HG02798 (cell line): ENCODE data around the gene AQP6.
A peak's percentile ranks its signal among the peaks of the same experiment; 100 is the strongest.

Source experiments
- ATAC-seq: cut with Tn5 transposase; IDR thresholded peaks from one replicate; pipeline ENCODE4 v1.9.1; 2021; ENCODE audit warnings: mild to moderate bottlenecking; ENCODE audit not compliant: unreplicated experiment, poor library complexity

Gene AQP6

DNA sequence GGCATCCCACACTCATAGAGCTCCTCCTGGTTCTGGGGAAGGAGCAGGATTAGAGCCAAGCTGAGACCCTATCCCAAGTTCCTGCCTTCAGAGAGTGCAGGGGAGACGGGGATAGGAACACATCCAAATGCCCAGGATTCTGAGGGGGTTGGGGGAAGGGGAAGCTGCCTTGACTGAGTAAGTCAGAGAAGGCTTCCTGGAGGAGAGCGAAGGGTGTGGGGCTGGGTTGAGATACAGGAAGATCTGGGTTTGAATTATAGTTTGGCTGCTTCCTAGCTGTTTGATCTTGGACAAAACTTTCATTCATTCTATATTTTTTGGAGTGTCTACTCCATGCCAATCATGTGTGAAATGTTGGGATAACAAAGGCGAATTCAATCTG, 30.2 kb upstream of the AQP6 start:
- ATAC-seq: no peak

DNA sequence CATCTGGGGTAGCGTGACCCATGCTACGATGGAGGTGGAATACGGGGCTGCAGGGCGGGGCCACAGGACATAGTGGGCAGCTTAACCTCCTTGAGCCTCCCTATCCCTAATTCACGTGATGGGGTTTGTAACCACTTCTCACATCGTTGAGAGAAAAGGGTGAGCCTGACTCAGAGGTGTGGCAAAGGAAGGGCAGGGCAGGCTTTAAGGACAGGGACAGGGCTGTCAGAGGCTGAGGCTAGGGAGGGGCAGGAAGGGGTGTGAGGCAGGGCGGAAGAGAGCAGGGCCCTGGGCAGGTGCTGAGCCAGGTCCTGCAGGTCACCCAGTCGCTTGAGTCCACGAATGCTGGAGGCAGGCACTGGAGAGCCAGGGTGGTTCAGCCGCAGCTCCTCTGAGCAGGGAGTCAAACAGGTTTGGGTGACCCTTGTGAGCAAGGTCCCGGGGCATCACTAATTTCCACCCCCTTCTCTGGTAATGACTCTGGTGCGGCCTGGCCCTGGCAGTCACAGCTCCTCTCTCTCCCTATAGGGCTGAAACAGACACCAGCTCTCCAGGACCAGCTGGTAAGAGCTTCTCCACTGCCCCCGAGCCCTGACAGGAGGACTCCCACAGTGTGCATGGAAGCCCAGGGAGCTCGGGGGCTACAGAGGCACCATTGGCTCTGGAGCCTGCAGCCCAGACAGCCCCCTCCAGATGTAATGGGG, 29.7 kb upstream of the AQP6 start:
- ATAC-seq: no peak

DNA sequence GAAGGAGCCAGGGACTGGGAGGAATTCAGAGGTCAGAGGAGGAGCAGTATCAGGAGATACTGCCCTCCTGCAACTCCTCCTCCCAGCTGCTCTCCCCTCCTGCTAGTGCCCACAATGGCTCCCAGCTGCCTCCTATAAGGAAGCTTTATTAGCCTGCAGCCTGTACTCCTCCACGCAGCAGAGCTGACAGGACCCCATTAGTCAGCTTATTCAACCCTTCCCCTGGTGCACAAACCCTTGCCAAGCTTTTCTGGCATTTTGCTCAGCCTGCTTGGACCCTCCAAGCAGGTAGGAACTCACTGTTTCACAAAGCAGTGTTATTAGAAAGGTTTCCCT, 29.2 kb upstream of the AQP6 start:
- ATAC-seq: no peak

DNA sequence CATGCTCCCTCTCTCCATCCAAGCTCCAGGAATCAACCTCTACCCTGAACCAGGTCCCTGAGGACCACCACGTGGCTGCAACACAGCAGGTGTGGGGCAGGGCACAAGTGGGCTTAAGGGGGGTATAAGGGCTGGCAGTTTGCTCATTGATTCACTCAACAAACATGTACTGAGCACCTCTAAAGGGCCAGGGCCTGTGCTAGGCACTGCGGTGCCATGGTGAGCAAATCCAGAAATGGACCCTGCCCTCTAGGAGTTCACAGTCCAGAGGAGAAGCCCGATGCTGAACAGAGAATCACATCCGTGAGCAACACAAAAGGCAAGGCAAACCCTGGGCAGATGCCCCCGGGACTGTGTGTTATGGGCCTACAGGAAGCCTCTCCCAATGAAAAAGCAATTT, 28.7 kb upstream of the AQP6 start:
- ATAC-seq: no peak

DNA sequence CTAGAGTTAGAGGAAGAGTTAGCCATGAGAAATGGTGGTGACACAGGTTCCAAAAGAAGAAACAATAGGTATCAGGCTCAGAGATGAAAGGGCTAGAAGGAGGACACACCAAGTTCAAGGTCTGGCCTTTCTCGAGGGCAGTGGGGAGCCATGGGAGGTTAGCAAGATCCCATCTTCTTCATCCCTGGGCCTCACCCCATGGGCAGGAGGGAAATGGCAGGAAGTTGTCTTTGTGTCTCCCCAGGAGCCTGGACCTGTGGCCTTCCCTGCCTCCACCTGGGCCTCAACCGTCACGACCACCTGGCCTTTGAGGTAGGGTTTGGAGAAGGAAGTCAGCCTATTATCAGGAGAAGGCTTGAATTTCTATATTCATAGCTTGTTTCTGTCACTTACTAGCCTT, 28.0 kb upstream of the AQP6 start:
- no peak for ATAC-seq

DNA sequence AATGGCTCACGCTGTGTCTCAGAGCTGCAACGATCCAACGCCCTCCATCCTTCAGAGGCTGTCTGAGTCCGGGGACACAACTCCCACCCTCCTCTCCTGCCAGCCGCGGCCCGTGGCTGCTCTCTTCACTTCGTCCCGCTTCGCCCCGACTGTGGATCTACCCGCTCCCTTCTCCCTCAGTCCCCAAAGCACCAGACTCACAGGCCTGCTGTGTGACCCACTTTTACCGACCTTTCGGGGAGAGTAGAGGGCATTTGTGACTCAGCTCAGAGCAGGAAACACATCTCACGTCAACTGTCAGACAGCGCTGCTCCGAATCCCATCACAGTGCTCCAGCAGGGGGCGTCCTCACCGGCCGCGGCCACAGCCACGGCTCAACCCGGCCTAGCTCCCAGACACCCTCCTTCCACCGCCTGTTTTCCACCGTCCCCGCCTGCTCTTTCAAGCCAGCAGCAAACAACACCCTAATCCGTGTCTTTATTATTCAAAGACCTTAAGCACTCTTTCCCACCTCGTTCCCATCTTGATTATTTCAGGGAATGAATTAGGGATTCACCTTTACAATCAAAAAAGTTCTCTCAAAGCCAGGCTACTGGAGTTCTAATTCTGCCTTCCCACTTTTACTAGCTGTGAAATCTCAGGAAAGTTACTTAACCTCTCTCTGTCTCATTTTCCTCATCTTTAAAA, 27.2 kb upstream of the AQP6 start:
- peak; percentile 78 for ATAC-seq

DNA sequence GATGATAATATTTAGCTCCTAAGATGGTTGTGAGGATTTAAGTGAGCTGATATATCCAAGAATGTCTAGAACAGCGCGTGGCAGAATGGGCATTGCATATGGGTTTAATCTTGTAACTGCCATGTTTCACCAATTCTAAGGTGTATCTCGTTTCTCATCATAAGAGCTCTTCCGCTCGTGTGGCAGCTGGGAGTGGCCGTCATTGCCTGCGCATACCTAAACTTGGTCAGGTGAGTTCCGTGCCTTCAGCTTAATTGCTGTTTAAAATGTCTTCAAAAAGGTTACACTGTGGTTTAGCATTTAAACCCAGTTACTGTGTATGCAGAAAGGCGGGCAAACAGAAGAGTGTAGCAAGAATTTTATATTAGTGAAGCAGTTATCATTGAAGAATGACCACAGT, 26.7 kb upstream of the AQP6 start:
- ATAC-seq: no peak

DNA sequence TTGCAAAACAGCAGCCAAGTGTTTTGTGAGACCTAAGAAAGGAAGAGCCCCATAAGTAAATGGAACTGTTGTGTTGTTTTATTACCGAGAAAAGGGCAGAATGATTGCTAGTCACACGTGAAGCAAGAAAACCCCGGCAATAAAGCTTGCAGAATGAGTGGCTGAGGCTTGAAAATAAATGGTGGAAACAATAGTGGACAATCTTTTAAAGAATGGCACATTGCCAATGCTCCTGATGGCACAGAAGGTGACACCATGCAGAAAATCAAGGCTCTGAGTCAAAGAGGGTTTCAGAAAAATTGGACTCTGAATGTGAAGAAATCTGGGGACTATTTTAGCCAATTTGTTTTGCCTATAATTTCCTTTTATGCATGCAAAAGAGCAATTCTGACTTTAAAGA, 26.2 kb upstream of the AQP6 start:
- ATAC-seq: no peak

DNA sequence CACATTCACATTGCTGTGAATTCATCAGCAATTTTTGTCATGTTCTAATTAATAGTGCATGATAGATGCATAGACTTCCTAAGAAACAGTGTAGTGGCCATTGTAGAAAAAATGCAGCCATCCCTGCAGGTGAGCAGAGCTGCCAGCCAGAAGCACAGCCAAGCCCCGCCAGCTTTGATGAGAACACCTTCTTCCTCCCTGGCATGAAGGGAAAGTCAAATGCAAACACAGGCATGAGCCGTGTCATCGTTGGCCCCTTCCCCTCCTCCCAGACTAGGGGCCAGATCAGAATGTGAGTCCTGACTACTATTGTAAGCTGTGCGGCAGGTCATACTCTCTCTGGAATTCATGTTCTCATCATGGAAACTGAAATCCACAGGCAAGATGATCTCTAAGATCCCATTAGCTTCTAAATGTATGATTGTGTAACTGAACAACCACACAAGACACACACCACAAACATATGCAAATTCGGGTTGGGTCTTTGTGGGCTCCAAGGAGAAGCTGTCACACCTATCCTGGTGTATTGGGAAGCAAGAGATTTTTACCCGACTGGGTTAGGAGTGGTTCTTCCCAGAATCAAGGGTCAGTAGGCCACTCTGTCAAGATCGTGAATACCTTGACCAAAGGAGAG, 25.0 kb upstream of the AQP6 start:
- ATAC-seq: no peak

DNA sequence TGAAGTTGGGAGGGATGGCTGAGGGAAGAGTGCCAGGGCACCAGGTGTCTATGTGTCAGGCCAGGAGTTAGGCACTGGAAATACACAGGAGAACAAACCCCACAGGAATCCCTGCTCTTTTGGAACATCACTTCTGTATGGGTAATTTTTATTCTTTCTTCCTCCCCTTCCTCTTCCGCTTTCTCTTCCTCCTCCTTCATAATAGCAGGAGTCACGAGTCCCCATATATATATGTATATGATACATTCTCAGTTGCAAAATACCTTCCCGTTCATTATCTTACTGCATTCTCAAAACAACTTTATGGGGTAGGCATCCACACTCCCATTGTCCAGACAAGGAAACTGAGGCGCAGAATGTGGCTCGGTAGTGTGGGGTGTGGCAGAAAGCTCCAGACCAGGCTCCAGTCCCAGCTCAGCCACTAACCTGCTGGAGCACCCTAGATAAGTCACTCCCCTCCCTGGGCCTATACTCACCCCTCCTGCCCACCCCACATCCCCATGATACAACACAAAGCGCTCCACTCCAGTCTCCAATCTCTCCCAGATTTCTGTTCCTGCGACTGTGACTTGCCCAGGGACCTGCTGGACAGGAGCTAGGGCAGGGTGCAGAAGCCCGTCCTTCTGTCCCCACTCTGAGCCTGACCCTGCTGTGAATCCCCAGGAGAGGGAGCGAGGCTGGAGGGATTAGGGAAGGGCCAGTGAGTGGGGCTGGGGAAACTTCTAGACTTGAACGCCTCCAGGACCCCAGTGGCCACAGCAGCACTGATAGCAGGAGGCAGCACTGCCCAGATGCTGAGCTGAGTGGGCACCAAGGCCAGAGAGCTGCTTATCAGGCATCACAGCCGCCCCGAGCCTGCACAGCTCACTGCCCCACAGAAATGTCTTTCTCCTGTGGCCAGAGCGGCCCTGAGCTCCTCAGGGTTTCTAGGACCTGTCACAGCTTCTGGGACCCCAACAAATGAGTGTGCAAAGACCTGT, 23.6 kb upstream of the AQP6 start:
- no peak for ATAC-seq

DNA sequence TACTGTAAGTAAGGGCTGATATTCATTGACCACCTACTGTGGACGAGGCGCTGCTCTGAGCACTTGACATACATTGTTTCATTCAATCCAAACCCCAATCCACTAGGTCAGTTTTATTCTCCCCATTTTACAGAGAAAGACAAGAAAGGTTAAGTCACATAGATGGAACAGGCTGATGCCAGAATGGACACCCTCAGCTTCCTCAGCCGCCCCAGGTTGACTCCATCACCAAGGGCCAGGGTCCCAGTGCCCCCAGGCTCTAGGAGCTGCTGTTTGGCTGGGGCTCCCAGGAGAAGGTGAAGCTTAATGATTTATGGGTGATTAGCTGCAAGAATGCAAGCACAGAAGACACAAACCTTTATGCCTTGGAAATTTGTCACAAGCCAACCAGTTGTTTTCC, 22.9 kb upstream of the AQP6 start:
- ATAC-seq: no peak

DNA sequence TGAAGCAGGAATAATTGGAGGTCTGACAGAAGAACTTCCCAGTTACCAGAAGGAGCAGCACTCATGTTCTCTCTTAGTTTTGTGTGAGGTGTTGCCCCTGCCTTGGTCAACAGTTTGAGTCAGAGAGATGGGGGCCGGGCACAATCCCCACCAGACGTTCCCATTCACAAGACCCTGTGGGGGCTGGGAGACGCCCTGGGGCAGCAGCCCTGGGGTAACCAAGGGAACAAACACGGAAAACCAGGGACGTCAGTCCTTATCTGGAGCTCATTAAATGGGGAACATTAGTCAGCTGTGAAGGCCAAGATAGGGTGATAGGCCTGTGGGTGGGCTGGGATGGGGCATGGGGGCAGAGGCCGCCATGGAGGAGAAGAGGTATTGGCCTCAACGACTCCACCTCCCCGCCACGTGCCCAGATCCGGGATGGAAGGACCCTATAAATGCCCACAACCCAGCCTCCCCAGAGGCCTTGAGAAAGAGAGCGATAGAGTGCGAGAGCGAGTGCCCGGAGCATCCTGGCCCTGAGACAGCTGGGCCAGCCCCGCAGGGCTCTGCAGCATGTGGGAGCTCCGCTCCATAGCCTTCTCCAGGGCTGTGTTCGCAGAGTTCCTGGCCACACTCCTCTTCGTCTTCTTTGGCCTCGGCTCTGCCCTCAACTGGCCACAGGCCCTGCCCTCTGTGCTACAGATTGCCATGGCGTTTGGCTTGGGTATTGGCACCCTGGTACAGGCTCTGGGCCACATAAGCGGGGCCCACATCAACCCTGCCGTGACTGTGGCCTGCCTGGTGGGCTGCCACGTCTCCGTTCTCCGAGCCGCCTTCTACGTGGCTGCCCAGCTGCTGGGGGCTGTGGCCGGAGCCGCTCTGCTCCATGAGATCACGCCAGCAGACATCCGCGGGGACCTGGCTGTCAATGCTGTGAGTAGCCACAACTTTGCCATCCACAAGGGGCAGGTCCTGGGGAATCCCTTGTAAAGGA, 22.2 kb upstream of the AQP6 start, which contains the start of gene AQP2:
Gene AQP2 (plus strand): TSS at position 465 of the 979 bp plus-strand sequence. CDS start 94 bp downstream, at position 559.
- no peak for ATAC-seq

DNA sequence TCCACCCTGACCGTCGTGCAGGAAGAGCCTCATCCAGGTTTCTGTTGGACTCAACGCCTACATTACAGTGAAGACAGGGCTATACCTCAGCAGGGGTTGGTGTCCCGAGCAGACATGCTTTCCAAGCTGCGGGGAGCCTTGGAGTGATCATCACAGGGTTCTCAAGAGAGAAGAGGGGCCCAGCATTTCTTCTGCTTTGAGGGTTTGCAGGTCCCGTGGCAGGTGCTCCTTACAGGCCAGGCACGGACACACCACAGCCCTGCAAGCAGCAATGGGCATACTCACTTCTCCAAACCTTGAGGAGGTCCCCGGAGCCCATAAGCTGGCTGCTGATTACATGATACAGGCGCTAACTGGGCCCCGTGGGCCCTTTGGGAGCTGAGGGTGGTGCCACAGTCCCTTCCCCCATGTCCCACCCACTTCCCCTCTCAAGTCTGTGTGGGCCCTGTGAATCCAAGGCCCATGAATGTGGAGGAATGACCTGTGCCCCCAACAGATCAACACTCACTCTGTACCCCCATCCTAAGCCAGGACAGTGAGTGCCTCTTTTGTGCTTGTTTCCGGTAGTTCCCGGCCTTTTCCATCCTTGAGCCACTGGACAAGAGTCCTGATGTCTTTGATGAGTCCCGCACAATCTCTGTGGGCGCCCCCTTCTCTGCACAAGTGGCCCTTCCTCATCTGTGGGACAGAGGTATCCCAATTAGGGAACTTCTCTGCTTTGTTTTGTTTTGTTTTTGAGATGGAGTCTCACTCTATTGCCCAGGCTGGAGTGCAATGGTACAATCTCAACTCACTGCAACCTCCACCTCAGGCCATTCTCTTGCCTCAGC, 21.1 kb upstream of the AQP6 start:
- ATAC-seq: no peak

DNA sequence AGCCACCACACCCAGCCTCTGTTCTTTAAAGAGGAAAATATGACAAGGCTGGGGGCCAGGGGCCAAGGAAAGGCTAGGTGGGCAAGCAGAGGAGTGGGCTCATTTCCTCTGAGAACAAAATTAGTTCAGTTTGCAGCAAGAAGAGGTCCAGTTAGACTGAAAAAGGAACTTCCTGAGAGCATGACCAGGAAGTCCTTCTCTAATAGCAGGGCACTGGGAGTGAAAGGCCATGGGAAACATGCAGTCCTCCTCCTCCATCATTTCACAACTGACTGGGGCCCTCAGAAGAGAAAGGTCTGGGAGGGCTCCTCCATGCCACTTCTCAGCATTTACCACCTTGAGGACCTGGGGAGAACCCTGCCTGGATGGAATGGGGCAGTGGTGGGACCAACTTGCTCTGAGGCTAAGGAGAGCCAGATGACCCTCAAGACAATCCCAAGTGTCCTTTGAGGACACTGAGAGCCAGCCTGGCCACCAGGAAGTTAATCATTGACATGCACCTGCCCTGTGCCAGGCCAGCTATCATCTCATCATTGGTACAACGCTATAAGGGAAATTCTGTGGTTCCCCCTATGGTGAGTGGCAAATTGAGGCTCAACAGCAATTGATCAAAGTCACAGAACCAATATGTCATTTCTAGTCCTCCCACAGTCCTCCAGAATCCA, 20.2 kb upstream of the AQP6 start:
- ATAC-seq: no peak

DNA sequence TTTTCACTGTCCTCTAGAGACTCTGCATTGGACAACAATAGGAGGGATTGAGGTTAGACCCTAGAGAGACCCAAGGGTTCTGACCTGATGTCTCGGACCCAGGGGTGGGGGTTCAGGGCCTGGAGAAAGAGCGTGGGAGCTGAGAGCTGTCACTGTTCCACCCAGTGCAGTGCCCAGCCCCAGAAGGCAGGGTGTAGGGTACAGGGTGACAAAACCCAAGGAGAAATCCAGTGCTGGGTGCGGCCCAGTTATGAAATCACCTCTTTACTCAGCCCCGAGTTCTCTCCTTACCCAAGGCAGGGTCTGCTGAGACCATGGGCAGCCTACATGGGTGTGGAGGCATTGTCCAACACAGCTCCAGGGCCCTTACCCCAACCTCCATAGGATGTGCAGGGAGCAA, 19.6 kb upstream of the AQP6 start:
- ATAC-seq: no peak

DNA sequence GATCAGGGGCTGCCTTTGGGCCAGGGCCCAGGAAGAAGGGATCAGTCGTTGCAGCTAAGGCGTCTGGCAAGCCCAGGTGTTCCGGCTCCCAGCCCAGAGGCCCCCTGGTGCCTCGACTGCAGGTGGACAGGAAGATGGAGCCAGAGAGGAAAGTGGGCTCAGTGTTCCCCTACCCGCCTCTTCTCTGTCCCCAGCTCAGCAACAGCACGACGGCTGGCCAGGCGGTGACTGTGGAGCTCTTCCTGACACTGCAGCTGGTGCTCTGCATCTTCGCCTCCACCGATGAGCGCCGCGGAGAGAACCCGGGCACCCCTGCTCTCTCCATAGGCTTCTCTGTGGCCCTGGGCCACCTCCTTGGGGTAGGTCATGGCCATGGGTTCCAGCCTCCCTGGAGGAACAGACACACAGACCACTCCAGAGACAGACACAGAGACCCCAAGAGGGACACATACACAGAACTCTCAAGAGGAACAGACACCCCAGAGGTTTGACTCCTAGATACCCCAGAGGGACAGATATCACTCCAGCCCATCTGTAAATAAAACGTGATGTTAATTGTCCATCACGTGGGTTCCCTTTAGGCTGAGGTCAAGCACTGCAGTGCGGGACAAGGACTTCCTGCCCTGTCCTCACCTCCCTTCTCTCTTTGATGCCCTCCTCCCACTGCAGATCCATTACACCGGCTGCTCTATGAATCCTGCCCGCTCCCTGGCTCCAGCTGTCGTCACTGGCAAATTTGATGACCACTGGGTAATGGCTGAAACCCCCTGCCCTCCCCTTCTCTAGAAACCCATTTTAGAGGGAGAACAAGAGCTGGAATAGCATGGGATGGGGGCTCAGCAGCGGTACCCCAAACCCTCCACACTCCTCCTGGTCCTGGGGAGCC, 18.5 kb upstream of the AQP6 start:
- ATAC-seq: no peak
